Measurements from ENCODE around the gene WNT11. TPM values are rescaled to one million over a fixed set of nuclear protein-coding genes. Genes with fewer than 3 reads are reported as not detected.

Gene WNT11
- total RNA-seq, 2 donors from 2014 or later, result 3.6 to 3.8 TPM

DNA sequence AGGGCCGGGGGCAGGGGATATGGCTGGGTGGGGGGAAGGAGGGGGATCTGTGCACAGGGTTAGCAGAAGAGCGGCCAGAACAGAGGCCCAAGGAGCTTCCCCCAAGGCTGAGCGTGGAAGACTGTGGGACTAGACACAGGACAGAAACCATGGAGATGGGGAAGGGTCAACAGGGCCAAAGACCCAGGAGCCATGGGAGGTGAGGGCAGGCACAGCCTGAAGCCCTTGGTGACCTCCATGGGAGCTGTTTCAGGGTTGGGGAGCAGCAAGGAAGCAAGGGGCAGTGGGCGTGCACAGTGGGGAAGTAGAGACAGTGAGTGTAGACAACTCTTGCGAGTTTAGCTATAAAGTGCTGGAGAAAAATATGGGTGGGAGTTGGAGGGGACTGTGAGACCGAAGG, 56.6 kb downstream of the WNT11 start:
- no peaks in the 10 kb centered on the region for H3K36me3 ChIP-seq
- peak overlapping the region; percentile 86 for H3K27ac ChIP-seq
- H3K9me3 ChIP-seq, result no peaks in the 10 kb centered on the region
- DNase-seq, result no peak
- no peak overlapping the region for H3K4me3 ChIP-seq
- no peak overlapping the region for H3K9ac ChIP-seq (ENCODE audit: low read depth in 2 of 2, low read length in 2 of 2)
- H3K4me1 ChIP-seq, result peaks cover 7% of the 10 kb centered on the region
- TF ChIP-seq CTCF (IDR thresholded peaks at IDR 0.05), result no peak
- intact Hi-C loops (cut with DNase I), result no loop called here
- no peaks in the 10 kb centered on the region for H3K27me3 ChIP-seq

DNA sequence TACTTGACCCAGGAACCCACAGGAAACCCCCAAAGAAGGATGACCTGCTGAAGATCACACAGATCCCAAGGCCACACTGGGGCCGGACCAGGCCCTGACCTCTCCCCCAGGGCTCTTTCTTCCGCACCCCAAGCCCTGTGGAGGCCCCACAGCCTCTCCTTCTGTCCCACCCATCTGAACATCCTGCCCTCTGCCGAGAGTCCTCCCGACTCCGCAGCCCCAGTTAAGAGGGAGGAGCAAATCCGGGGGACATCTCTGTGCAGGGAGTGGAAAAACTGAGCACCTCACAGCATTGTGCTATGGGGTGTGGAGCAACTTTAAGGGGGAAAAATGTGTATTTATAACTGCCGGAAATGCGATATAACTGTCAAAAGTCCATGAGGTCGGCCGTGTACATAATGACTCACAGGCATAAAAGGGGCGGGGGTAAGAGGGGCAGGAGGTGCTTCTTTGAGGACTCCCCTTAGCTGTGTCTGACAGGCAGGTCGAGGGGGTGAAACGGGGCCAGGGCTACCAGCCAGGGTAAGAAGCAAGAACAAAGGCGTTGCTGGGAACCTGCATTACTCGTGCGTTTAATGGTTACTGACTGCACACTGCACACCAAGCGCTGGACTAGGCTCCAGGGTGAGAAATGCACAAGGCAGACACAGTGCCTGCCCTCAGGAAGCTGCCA, 57.2 kb downstream of the WNT11 start:
- peak overlapping the region; percentile 86 for H3K27ac ChIP-seq
- TF ChIP-seq CTCF (IDR thresholded peaks at IDR 0.05), result no peak

DNA sequence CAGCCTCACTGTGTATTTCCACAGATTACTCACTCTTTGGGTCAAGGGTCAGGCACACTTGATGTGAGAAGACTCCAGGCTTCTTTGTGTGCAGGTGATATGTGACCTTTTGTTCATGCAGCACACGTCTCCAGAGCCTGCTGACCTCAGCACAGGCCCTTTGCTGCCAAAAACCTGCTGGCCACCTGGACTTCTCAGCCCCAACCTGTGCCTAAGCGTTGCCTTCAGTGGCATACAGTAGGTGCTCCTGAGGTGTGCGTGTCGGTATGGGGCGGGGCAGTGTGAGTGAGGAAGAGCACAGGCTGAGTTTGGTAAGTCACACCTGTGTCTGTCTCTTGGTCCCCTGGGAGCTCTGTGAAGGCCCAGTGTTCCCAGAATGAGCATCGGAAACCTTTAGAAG, 58.1 kb downstream of the WNT11 start:
- Histone ChIP-seq H3K27me3 (no peaks in the 10 kb centered on the region), H3K9me3 (no peaks in the 10 kb centered on the region), H3K36me3 (no peaks in the 10 kb centered on the region), H3K4me3 (no peak overlapping the region), H3K9ac (ENCODE audit: low read depth in 2 of 2, low read length in 2 of 2) (peak overlapping the region; percentile 37 to 81), H3K4me1 (peaks cover 7% of the 10 kb centered on the region), H3K27ac (peak overlapping the region; percentile 86)
- intact Hi-C loops (cut with DNase I), result no loop called here
- DNase-seq, result peak; percentile 71
- TF ChIP-seq CTCF (IDR thresholded peaks at IDR 0.05), result no peak

More for the DNA sequence above, 57.2 kb downstream of the WNT11 start:
- H3K4me3 ChIP-seq, result no peak overlapping the region
- peak overlapping the region in 1 of 2 donors; percentile 81 for H3K9ac ChIP-seq (ENCODE audit: low read depth in 2 of 2, low read length in 2 of 2)
- intact Hi-C loops (cut with DNase I), result no loop called here
- no peaks in the 10 kb centered on the region for H3K36me3 ChIP-seq
- no peaks in the 10 kb centered on the region for H3K27me3 ChIP-seq
- peak; percentile 85 for DNase-seq
- H3K4me1 ChIP-seq, result peaks cover 7% of the 10 kb centered on the region
- no peaks in the 10 kb centered on the region for H3K9me3 ChIP-seq

DNA sequence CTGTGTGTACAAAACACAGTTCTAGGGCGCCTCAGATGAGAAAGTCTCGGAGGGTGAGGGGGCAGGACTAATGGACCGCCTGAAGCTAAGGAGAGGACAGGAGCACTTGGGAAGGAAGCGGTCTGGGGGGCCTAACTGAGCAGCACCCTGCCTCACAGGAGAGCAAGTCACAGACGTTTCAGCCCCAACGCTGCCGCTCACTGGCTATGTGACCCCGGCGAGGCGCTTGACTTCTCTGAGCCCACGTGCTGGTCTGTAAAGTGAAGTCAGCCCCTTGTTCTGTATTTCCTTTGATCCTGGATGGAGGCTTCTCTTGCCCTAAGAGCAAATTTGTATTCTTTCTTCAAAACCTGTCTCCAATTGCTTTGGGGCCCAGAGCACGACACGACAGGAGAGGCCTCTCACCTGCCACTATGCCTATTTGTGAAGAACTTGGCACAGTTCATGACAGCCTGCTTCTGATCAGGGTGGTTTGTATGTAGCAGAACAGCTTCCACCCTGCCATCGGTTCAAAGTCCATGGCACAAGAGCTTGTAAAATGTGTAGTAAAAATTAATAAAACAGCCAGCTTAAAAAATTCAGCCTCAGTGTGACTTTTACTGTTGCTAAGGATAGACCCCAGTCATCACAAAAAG, 59.1 kb downstream of the WNT11 start:
- no peak for TF ChIP-seq CTCF (IDR thresholded peaks at IDR 0.05)
- peak; percentile 80 for DNase-seq
- no peak overlapping the region for H3K4me3 ChIP-seq
- intact Hi-C loops (cut with DNase I), result no loop called here
- H3K27me3 ChIP-seq, result no peaks in the 10 kb centered on the region
- H3K27ac ChIP-seq, result peak overlapping the region; percentile 86
- peaks cover 7% of the 10 kb centered on the region for H3K4me1 ChIP-seq
- H3K36me3 ChIP-seq, result no peaks in the 10 kb centered on the region
- peak overlapping the region in 1 of 2 donors; percentile 51 for H3K9ac ChIP-seq (ENCODE audit: low read depth in 2 of 2, low read length in 2 of 2)
- no peaks in the 10 kb centered on the region for H3K9me3 ChIP-seq

- no peaks in the 10 kb centered on the region for H3K4me1 ChIP-seq
Measured at GRCh38 chr11:76143274-76143673, 63.0 kb downstream of the WNT11 start.

More at GRCh38 chr11:76143274-76143673, 63.0 kb downstream of the WNT11 start:
- Histone ChIP-seq H3K36me3 (no peaks in the 10 kb centered on the region), H3K27ac (no peak overlapping the region), H3K9ac (ENCODE audit: low read depth in 2 of 2, low read length in 2 of 2) (no peak overlapping the region), H3K4me3 (no peak overlapping the region), H3K9me3 (no peaks in the 10 kb centered on the region), H3K27me3 (no peaks in the 10 kb centered on the region)
- no peak for DNase-seq
- intact Hi-C loops (cut with DNase I), result no loop called here
- no peak for TF ChIP-seq CTCF (IDR thresholded peaks at IDR 0.05)
